Thyroid gland (tissue), 4 donors: Measurements from ENCODE around the gene LYPD1.

Experiments
- POLR2A ChIP-seq, 2 donors: fragments of 450-650 bp; IDR thresholded peaks; one replicate each; pipeline ENCODE4 v1.6.1; 2017; ENCODE audit warnings: antibody characterized with exemption in 2 of 2, mild to moderate bottlenecking in 2 of 2, moderate library complexity in 1 of 2
- TF ChIP-seq, protein P1 (sequence below), 6 experiments: fragments of 200-600 bp in 3 of 6; fragments of 450-650 bp in 3 of 6; sonication (generic) in 3 of 6; IDR thresholded peaks; one replicate each; pipeline ENCODE4 v1.5.1; 2016 to 2019; ENCODE audit warnings: antibody characterized with exemption in 6 of 6, mild to moderate bottlenecking in 2 of 6, inconsistent platforms in 1 of 6, moderate library complexity in 1 of 6

DNA sequence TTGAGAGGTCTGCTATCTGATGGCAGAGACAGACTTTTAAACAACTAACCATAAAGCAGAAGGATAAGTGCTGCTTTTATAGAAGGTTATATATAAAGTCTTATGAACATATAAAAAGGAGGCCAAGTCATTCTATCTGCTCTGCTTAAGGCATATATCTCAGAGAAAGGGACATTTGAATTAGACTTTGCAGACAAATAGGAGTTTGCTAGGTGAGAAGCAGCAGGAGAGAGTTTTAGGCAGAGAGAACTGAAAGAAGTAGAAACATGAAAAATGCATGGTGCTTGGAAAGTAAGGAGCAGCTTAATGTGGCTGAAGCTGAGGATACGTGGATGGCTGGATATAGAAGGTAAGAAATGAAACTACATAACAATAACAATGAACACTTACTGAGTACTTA is 65.4 kb downstream of the LYPD1 start:
- TF ChIP-seq, protein P1, sequence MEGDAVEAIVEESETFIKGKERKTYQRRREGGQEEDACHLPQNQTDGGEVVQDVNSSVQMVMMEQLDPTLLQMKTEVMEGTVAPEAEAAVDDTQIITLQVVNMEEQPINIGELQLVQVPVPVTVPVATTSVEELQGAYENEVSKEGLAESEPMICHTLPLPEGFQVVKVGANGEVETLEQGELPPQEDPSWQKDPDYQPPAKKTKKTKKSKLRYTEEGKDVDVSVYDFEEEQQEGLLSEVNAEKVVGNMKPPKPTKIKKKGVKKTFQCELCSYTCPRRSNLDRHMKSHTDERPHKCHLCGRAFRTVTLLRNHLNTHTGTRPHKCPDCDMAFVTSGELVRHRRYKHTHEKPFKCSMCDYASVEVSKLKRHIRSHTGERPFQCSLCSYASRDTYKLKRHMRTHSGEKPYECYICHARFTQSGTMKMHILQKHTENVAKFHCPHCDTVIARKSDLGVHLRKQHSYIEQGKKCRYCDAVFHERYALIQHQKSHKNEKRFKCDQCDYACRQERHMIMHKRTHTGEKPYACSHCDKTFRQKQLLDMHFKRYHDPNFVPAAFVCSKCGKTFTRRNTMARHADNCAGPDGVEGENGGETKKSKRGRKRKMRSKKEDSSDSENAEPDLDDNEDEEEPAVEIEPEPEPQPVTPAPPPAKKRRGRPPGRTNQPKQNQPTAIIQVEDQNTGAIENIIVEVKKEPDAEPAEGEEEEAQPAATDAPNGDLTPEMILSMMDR (IDR thresholded peaks at IDR 0.05), result no peak
- no peak for TF ChIP-seq POLR2A (IDR thresholded peaks at IDR 0.05)
